HL-60 (cell line): Measurements from ENCODE around the gene SSH2.

Source experiments
- DNase-seq, 2 experiments: peaks; one replicate each; pipeline ENCODE4 v3.0.0-alpha.2; 2010 to 2020; ENCODE audit warnings: low read depth in 1 of 2, low spot score in 1 of 2
- H3K27ac ChIP-seq: fragments of 250-450 bp; sonication (Bioruptor Pico); replicated peaks from 2 replicates; pipeline ENCODE4 v1.5.1; 2020; ENCODE audit warnings: mild to moderate bottlenecking, moderate library complexity
- H3K27me3 ChIP-seq: fragments of 250-450 bp; sonication (Bioruptor Pico); 2 replicates; pipeline ENCODE4 v1.5.1; 2021; ENCODE audit warnings: mild to moderate bottlenecking, moderate library complexity; ENCODE audit not compliant: insufficient read depth, poor library complexity, severe bottlenecking
- H3K4me3 ChIP-seq: replicated peaks from 2 replicates; pipeline ENCODE4 v1.5.1; 2011; ENCODE audit warnings: mild to moderate bottlenecking, control low read depth, low read length; ENCODE audit not compliant: insufficient read depth
- GABPA ChIP-seq: IDR thresholded peaks from 2 replicates; pipeline ENCODE4 v1.6.1; 2012; ENCODE audit warnings: low read depth
- POLR2AphosphoS5 ChIP-seq: IDR thresholded peaks from 2 replicates; pipeline ENCODE4 v1.6.1; 2012; ENCODE audit warnings: low read depth
- SPI1 ChIP-seq: IDR thresholded peaks from 2 replicates; pipeline ENCODE4 v1.6.1; 2012; ENCODE audit warnings: low read depth, mild to moderate bottlenecking, borderline replicate concordance
- TF ChIP-seq, protein P1 (sequence below): IDR thresholded peaks from 2 replicates; pipeline ENCODE4 v1.6.1; 2012; ENCODE audit warnings: low read depth; ENCODE audit not compliant: insufficient replicate concordance
- TF ChIP-seq, protein P2 (sequence below): IDR thresholded peaks from one replicate; pipeline ENCODE4 v1.5.1; 2011; ENCODE audit warnings: low read length, control low read depth, inconsistent platforms; ENCODE audit not compliant: insufficient read depth

SSH2 gene

DNA sequence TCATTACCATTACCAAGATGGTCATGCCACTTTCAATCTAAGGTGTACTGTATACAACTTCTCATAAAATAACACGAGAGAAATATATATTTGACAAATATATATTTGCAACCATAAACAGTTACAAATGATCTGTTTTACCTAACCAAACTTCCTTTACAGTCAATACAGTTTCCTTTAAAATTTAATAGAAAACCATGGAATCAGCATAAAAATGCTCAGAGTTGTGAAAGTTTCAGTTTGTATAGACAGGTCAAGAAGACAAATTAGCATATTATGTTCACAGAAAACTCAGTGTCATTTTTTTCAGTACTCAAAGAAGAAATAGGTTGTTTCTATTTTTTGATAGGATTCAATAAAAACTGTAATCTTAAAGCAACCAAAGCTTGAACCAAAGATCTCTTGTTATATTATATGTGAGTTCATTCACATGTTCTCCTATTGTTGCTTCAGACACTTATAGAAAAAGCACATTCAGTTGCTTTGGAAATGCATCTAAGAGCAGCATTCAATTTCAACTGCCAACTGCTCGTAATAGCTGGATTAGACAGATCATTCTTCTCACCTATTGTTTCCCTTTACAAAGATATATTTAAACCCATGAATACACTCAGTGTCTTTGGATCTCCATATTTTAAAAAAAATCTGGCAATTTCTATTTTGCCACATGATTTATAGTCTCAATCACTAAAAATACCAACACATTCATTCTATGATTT lies 15.1 kb downstream of the SSH2 start:
- DNase-seq, result no peak
- no peak for TF ChIP-seq GABPA
- TF ChIP-seq, protein P1, sequence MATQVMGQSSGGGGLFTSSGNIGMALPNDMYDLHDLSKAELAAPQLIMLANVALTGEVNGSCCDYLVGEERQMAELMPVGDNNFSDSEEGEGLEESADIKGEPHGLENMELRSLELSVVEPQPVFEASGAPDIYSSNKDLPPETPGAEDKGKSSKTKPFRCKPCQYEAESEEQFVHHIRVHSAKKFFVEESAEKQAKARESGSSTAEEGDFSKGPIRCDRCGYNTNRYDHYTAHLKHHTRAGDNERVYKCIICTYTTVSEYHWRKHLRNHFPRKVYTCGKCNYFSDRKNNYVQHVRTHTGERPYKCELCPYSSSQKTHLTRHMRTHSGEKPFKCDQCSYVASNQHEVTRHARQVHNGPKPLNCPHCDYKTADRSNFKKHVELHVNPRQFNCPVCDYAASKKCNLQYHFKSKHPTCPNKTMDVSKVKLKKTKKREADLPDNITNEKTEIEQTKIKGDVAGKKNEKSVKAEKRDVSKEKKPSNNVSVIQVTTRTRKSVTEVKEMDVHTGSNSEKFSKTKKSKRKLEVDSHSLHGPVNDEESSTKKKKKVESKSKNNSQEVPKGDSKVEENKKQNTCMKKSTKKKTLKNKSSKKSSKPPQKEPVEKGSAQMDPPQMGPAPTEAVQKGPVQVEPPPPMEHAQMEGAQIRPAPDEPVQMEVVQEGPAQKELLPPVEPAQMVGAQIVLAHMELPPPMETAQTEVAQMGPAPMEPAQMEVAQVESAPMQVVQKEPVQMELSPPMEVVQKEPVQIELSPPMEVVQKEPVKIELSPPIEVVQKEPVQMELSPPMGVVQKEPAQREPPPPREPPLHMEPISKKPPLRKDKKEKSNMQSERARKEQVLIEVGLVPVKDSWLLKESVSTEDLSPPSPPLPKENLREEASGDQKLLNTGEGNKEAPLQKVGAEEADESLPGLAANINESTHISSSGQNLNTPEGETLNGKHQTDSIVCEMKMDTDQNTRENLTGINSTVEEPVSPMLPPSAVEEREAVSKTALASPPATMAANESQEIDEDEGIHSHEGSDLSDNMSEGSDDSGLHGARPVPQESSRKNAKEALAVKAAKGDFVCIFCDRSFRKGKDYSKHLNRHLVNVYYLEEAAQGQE, result no peak
- TF ChIP-seq POLR2AphosphoS5, result no peak
- TF ChIP-seq, protein P2, sequence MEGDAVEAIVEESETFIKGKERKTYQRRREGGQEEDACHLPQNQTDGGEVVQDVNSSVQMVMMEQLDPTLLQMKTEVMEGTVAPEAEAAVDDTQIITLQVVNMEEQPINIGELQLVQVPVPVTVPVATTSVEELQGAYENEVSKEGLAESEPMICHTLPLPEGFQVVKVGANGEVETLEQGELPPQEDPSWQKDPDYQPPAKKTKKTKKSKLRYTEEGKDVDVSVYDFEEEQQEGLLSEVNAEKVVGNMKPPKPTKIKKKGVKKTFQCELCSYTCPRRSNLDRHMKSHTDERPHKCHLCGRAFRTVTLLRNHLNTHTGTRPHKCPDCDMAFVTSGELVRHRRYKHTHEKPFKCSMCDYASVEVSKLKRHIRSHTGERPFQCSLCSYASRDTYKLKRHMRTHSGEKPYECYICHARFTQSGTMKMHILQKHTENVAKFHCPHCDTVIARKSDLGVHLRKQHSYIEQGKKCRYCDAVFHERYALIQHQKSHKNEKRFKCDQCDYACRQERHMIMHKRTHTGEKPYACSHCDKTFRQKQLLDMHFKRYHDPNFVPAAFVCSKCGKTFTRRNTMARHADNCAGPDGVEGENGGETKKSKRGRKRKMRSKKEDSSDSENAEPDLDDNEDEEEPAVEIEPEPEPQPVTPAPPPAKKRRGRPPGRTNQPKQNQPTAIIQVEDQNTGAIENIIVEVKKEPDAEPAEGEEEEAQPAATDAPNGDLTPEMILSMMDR, result no peak
- no peak for TF ChIP-seq SPI1
- no peak overlapping the region for H3K4me3 ChIP-seq
- no peak overlapping the region for H3K27ac ChIP-seq
- H3K27me3 ChIP-seq, result no peaks in the 10 kb centered on the region

DNA sequence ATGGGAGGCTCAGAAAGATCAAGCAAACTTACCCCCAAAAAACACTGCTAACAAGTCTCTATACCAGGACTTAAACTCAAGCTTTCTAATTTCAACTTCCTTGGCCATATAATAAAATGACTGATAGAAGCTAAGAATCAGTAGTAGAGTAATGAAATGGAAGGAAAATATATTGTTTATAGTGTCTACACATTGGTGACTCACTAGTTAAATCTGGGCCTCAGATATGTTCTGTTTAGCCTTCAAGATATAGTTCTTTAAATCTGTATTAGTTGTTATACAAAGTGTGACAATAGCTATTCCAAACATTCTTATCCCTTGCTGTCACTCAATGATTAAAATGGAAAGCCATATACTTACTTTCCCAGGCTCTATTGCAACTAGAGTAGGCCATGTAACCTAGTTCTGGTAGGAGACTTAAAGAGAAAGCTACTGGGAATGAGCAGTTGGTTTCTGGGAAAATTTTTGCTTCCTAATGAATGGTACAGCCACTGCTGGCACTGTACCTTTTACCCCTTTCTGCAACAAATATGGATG lies 18.3 kb downstream of the SSH2 start:
- Histone ChIP-seq H3K27me3 (no peaks in the 10 kb centered on the region), H3K27ac (no peak overlapping the region), H3K4me3 (no peak overlapping the region)
- no peak for DNase-seq
- TF ChIP-seq, protein P1, result no peak
- no peak for TF ChIP-seq GABPA
- TF ChIP-seq SPI1, result no peak
- TF ChIP-seq, protein P2, result no peak
- no peak for TF ChIP-seq POLR2AphosphoS5

DNA sequence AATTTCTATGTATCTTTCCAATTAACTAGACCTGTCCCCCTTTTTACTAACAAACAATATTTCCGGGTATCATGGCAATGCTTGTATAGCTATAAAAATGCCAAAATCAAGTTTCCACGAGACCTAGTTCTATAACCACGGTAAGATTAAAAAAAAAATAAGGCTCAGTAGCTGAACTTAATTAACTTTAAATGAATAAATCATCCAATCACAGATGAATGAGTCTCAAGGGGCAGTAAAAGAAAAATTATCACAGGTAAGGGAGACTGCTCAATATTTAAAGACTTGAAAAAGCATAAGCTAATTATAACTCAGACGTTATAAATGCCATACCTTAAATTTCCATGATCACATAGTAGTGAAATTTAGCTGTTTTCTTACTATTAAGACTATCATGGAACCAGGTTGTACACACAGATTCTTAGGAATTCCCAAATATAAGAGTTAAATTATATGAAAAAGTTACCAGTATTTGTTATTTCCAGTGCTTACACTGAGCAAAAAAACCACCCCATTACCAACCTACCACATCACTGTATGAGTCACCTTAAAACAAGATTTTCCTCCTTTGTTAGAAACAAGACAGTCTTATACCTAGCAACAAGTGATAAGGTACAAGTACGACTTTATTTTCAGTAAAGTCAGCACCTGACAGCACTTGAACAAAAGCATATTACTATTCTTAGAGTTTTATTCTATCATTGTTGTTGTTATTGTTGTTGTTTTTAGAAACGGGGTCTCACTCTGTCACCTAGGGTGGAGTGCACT lies 20.6 kb downstream of the SSH2 start:
- no peak for DNase-seq
- no peaks in the 10 kb centered on the region for H3K27me3 ChIP-seq
- H3K27ac ChIP-seq, result no peak overlapping the region
- TF ChIP-seq, protein P1, result no peak
- TF ChIP-seq, protein P2, result no peak
- TF ChIP-seq POLR2AphosphoS5, result no peak
- no peak for TF ChIP-seq GABPA
- TF ChIP-seq SPI1, result no peak
- H3K4me3 ChIP-seq, result no peak overlapping the region
